ENCODE measurements around the gene ZNF280D.

DNA sequence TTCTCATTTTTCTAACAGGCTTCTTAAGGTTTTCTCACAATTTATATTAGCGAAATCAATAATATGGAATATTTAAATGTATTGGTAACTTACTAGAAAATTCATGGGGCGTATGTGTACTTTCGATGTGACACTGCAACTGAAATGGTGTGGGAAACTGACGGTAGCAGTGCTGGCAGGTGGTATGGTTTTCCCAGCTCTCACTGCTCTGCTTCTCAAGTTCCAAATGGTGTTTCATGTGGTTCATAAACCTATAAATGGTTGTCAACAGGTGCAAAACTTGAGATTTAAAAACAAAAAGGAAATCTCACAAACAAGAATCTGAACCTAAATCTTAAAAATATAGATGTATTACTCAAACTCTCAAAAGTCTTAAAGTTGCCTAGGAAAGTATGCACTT lies 54.7 kb downstream of the ZNF280D start:
- TF ChIP-seq POLR2A (IDR thresholded peaks at IDR 0.05; ENCODE audit: control extremely low read depth in 1 of 2, low read depth in 2 of 2, low read length in 2 of 2) (no peak), EP300 (IDR thresholded peaks at IDR 0.05; ENCODE audit: borderline replicate concordance in 1 of 2, low read depth in 2 of 2, low read length in 2 of 2) (no peak), POLR2AphosphoS5 (IDR thresholded peaks at IDR 0.05; ENCODE audit: low read depth, low read length) (no peak), TAF1 (IDR thresholded peaks at IDR 0.05; ENCODE audit: low read depth, low read length) (no peak), CTCF (IDR thresholded peaks at IDR 0.05; ENCODE audit: control extremely low read depth in 1 of 3, insufficient read depth in 1 of 3, low read depth in 1 of 3, low read length in 3 of 3) (no peak), CEBPB (IDR thresholded peaks at IDR 0.05; ENCODE audit: low read depth, low read length) (no peak), BRCA1 (IDR thresholded peaks at IDR 0.05; ENCODE audit: low read depth, low read length) (no peak), SP2 (IDR thresholded peaks at IDR 0.05; ENCODE audit: low read length) (no peak)

All from H1 (cell line).